Stimulated activated CD4-positive, alpha-beta T cell treated with anti-CD3 and anti-CD28 coated beads, Interleukin-1b, Interleukin-23, amount 100 ng/mL, for 1 hour (primary cell): Measurements from ENCODE around the gene PKD1L1.

Experiments used
- DNase-seq, 2 donors: peaks; one replicate each; pipeline ENCODE4 v3.0.0-alpha.2; 2020; ENCODE audit warnings: low read depth in 2 of 2

The PKD1L1 gene

DNA sequence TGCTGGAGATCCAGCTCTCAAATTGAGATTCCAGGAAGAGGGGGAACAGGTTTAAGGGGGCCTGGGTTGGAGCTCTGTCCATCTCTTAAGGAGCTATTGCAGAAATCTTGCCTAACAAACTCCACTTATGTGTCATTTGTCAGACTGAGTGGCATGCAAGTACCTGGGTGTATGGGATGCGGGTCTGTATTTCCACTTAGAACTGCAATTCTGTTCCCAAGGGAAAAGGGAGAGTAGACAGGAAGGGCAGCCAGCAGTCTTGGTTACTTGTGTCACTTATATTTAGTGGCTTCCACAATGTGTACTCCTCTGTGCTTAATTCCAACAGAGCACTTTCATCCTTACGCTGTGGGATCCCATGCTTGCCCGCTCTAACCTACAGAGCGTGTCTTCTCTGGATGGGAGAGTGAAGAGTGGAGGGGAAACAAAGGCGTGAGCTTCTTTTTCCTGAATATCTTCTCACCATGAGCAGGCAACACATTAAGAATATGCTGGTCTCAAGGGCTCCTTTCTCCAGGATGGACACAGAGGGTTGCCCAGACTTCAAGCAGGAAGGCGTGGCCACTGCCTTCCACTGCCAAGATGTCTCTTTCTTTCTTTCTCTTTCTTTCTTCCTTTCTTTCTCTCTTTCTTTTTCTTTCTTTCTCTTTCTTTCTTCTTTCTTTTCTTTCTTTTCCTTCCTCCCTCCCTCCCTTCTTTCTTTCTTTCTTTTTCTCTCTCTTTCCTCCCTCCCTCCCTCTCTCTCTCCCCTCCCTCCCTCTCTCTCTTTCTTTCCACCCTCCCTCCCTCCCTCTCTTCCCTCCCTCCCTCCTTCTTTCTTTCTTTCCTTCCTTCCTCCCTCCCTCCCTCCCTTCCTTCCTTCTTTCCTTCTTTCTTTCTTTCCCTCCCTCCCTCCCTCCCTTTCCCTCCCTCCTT lies 212.6 kb downstream of the PKD1L1 start:
- no peak for DNase-seq

DNA sequence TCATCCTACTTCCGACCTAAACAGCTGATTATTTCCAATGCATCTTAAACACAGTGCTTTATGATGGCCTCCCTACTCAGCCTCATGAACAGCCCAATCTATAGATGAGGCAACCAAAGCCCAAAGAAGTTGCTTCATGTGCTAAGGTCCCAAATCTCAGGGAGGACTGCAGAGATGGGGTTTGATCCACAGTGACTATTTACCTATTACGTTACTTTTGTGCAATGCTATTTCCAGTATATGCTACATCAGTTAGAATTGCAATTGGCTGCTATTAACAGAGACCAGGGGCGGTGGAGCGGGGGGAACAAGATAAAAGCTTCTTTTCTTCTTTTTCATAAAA lies 213.3 kb downstream of the PKD1L1 start:
- DNase-seq: no peak

DNA sequence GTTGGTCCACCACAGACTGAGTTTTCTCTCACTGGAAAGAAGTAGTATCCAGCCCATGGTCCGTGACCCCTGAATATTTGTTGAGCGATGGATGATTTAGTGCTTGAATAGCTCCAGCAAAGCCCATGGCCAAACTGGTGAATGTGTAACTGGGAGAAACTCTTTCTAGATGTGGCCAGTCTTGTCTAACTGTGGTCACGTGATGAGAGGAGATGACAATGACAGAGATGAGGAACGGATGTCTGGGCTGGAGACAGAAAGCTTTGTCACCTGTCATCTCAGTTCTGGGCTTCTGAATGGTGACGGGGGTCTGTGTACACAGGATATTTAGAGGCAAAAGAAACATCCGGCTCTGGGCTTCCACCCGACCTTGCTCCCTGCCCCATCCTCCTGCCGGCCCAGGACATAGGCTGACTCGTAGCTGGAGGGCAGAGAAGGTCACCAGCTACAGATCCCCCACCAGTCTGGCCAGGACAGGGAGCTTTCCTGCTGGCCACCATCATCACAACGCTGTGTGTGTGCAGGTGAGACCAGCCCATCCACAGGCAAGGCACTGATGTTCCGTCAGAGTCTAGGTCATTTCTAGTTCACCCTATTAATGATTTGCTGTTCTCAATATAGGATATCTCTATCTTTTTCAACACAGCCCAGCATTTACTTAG lies 213.8 kb downstream of the PKD1L1 start:
- no peak for DNase-seq

DNA sequence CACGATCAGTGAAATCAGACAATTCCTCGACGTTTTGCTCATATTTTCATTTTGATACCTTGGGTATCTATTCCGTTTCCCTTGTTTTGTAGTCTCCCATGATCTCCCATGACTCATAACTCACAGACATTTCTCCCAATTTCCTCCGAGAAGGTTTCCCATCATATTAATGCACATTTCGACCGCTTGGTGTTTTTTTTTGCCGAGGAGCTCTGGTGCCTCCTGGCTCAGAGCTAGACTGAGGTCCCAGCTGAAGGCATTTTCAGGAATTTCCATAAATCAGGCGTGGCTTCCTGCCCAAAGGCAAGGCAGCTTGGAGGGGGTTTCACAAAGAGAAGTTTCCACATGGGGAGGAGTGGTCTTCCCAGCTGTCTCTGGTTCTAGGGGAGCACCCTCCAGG lies 218.1 kb downstream of the PKD1L1 start:
- no peak for DNase-seq

DNA sequence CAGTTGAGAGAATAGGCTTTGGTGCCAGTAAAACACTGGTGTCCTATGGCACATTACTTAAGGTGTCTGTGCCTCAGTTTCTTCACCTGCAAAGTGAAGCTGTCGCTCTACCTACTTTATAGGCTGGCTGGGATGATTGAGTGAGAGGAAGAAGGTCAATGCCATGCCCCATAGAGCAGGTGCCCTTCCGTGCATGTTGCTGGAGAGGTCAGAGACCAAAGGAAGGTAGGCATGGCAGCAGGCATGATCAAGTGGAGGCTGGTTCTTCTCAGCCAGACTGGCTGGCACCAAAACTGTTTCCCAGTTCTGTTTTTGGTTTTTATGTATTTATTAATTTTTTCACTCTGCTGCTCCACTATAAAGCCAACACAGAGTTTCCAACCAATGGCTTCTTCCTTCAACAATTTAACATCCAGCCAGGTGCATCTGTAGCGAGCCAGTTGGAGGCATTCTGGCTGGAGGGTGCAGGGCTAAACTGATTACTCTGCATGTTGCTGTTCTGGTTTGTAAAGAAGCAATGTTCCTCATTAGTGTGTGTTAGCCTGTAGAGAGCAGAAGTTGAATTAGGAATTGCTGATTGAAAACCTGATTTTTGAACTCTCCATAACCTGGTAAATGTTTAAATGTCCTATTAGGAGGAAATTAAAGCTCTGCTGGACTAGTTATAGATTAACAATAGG lies 222.1 kb downstream of the PKD1L1 start:
- DNase-seq: no peak

DNA sequence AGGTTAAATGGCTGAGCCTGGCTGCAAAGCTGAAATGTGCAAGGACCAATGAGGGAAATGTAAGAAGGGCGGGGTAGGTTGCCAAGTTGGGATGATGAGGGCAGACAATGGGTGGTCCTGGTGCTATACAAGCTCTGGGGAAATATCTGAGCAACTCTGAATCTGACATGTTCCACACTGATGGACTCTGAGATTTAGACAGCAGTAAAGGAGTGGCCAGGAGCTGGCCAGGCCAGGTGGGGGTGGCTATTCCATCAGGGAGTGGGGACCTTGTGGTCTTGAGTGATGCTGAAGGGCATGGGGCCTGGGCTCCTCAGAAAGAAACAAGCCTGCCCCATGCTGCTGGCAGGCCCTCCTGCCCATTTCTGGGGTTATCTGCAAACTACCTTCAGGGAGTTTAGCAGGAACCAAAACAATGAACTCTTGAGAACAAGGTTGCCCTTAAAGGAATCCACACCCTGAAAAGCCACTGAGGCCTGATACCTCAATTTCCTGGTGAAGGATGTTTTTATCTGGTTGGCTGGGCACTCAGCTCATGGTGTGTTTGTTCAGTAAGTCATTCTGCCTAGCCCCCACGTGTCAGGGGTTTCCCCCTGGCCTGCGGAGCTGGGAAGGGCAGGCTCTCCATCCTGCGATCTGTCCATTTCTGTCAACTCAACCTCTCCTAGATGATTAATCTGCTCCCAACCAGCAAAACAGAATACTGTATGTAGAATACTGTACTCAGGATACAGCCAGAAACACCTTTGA lies 223.1 kb downstream of the PKD1L1 start:
- DNase-seq: no peak
